Common myeloid progenitor, CD34-positive (primary cell): ENCODE measurements around the gene PIK3R1.

ENCODE experiments used
- CTCF ChIA-PET: fragments of 350-600 bp; sonication (Branson Sonifier 250); formaldehyde crosslinking; loops from one replicate; lab custom pipeline; 2021; ENCODE audit warnings: antibody characterized with exemption; lab: Charles Lee
- POLR2A ChIA-PET: fragments of 350-600 bp; sonication (Branson Sonifier 250); formaldehyde crosslinking; loops from one replicate; lab custom pipeline; 2021; ENCODE audit warnings: antibody characterized with exemption; lab: Charles Lee
- DNase-seq, 3 donors: peaks; one replicate each; pipeline versions ENCODE4 v3.0.0 to v3.0.0-alpha.2; 2013
- H3K27ac ChIP-seq, 2 experiments: 1 replicate in 1 of 2; 2 replicates in 1 of 2; pipeline ENCODE4 v1.7.0; 2013; ENCODE audit warnings: inconsistent platforms in 2 of 2, low read length in 2 of 2, mild to moderate bottlenecking in 2 of 2, low read depth in 1 of 2, moderate library complexity in 1 of 2; ENCODE audit not compliant: severe bottlenecking in 2 of 2, insufficient read depth in 1 of 2, poor library complexity in 1 of 2
- H3K27me3 ChIP-seq, 5 experiments: replicated peaks in 2 of 5; 1 replicate in 3 of 5; 2 replicates in 2 of 5; pipeline versions ENCODE4 v1.6.1 to v1.7.0; 2013; ENCODE audit warnings: low read length in 4 of 5, mild to moderate bottlenecking in 2 of 5, moderate library complexity in 2 of 5, inconsistent platforms in 1 of 5; ENCODE audit not compliant: insufficient read depth in 5 of 5, control insufficient read depth in 4 of 5
- H3K36me3 ChIP-seq, 4 experiments: 1 replicate in 2 of 4; 2 replicates in 2 of 4; pipeline versions ENCODE4 v1.6.1 to v1.7.0; 2013; ENCODE audit warnings: low read length in 3 of 4, control low read depth in 1 of 4, mild to moderate bottlenecking in 1 of 4; ENCODE audit not compliant: control insufficient read depth in 4 of 4, insufficient read depth in 4 of 4
- H3K4me1 ChIP-seq, 4 experiments: 1 replicate in 3 of 4; 2 replicates in 1 of 4; pipeline versions ENCODE4 v1.6.1 to v1.7.1; 2013; ENCODE audit warnings: low read length in 3 of 4, mild to moderate bottlenecking in 3 of 4, control low read depth in 1 of 4, inconsistent platforms in 1 of 4, moderate library complexity in 1 of 4; ENCODE audit not compliant: control insufficient read depth in 4 of 4, insufficient read depth in 4 of 4; ENCODE audit errors: control extremely low read depth in 1 of 4
- H3K4me3 ChIP-seq, 7 experiments: 1 replicate in 4 of 7; 2 replicates in 3 of 7; pipeline versions ENCODE4 v1.5.1 to v1.7.0; 2013; ENCODE audit warnings: mild to moderate bottlenecking in 7 of 7, low read length in 6 of 7, moderate library complexity in 6 of 7, inconsistent platforms in 2 of 7, low read depth in 2 of 7, control low read depth in 1 of 7; ENCODE audit not compliant: insufficient read depth in 4 of 7, control insufficient read depth in 1 of 7; ENCODE audit errors: extremely low read depth in 1 of 7
- H3K9me3 ChIP-seq, 5 experiments: 1 replicate in 4 of 5; 2 replicates in 1 of 5; pipeline versions ENCODE4 v1.6.1 to v1.7.1; 2013; ENCODE audit warnings: low read length in 4 of 5, mild to moderate bottlenecking in 2 of 5, inconsistent platforms in 1 of 5, low read depth in 1 of 5, moderate library complexity in 1 of 5; ENCODE audit not compliant: control insufficient read depth in 4 of 5, insufficient read depth in 2 of 5; ENCODE audit errors: control extremely low read depth in 1 of 5
- WGBS: methylation state at CpG from one replicate; pipeline ENCODE4 v1.1.5; 2013; ENCODE audit not compliant: insufficient coverage; 5-methylcytosine and 5-hydroxymethylcytosine counted together

Gene PIK3R1

DNA sequence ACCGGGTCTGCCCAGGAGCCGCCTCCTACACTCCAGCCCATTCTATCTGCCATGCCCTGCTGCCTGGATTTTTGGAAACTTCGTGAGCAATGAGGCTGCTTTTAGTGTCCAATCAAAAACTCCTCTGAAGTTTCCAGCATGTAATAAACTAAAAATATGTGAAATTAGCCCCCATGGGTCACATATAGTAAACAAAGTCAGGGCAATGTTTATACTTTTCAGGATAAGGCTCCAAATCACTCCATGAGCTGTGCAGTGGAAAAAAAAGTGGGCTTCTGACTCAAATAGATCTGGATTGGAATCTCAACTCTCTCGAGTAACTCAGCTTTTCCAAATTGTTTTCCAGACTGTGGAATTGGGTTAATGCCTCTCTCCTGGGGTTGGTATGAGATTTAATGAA lies 68.2 kb downstream of the PIK3R1 start:
- H3K4me1 ChIP-seq, result peaks cover 13 to 24% (median 17%) of the 10 kb centered on the region in 4 experiments
- no peak for DNase-seq
- no peak overlapping the region for H3K27ac ChIP-seq

DNA sequence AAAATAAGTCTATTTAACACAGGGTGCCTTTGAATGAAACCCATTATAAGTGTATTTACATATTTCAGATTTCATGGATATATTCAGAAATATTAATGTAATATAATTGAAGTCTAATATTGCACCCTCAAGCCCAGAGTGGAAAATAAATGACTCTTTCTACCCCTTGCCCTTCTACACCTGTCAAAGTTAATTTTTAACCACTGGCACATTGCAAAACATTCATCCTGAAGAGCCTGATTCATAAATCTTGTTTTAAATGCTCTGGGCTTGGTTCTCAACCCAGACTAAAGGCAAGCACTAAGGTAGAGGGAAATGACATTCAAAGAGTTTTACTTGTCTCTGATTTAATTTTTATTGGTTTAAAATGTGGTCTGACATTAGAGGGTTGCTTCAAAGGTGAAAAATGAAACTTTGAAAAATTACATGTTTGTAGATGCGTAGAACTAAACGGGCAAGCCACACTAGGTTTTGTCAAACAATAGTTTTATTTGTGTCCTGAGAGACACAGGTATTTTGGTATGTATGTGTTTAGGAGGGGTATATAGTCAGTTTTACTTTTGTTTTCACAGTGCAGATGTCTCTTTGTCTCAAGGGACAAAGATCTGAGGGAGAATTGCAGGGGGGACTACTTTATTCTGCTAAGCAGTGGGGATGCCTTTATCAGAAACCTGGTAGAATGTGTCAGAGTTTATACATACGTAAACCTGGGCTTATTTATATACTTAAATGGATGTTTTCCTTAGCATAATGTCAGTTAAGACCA lies 69.7 kb downstream of the PIK3R1 start:
- CTCF ChIA-PET, result interaction anchor here (0.9 to 3.5 kb wide), 13 partner anchors 12 to 376 kb away, joined by 3 to 81 read pairs (median 5); no protein-coding TSS in a partner anchor
- H3K27ac ChIP-seq, result peak overlapping the region in 1 of 2 experiments; percentile 14

More for the DNA sequence above, 68.2 kb downstream of the PIK3R1 start:
- peaks cover 26 to 67% (median 43%) of the 10 kb centered on the region in 4 experiments for H3K36me3 ChIP-seq
- no peak overlapping the region for H3K4me3 ChIP-seq
- ChIA-PET CTCF (interaction anchor here (0.7 to 1.8 kb wide), 5 partner anchors 11 to 397 kb away, joined by 3 to 9 read pairs (median 3); no protein-coding TSS in a partner anchor), POLR2A (no interaction called here)
- no peaks in the 10 kb centered on the region for H3K27me3 ChIP-seq
- WGBS, result 97% methylated on average over 3 of the region's 4 CpGs
- H3K9me3 ChIP-seq, result no peaks in the 10 kb centered on the region

DNA sequence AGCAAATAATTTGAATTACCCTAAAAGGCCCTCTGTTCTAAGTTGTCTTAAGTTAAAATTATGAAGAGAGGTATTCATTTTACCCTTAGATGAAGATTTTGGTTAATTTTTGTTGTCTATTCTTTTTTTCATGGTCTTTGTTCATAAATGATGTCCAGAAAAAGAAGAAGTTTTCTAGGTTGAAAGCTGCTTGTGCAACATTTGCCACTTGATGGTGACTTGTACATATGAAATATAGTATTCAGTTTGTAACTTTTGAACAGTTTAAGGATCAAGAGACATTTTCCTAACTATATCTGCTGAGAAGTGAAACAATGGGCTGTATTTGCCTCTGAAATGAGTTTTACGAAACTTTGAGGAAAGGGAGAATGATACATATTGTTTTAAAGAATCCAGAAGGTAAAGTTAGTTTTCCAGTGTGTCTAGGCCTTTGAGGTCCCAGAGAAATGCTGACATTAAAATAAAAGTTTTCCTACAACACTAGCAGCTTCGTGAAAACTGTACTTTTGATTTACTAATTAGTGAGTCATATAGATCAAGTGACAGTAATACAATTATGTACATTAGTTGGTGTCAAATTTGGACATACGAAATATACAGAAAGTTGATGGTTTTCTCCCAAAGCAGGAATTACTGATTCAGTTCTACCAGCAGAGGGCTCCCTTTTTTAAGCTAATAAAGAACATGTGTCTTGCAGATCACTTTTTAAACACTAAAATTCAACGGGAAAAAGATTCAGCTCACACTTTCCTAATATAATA lies 70.5 kb downstream of the PIK3R1 start:
- POLR2A ChIA-PET, result no interaction called here
- peaks cover 17 to 53% (median 31%) of the 10 kb centered on the region in 4 experiments for H3K36me3 ChIP-seq
- WGBS, result 86% methylated on average over 1 of the region's 4 CpGs

More for the DNA sequence above, 69.7 kb downstream of the PIK3R1 start:
- Histone ChIP-seq H3K36me3 (peaks cover 17 to 54% (median 34%) of the 10 kb centered on the region in 4 experiments), H3K9me3 (no peaks in the 10 kb centered on the region), H3K4me1 (peaks cover 13 to 30% (median 24%) of the 10 kb centered on the region in 4 experiments), H3K27me3 (no peaks in the 10 kb centered on the region), H3K4me3 (no peak overlapping the region)
- WGBS, result 90% methylated on average over 2 of the region's 3 CpGs
- DNase-seq, result no peak
- POLR2A ChIA-PET, result no interaction called here

DNA sequence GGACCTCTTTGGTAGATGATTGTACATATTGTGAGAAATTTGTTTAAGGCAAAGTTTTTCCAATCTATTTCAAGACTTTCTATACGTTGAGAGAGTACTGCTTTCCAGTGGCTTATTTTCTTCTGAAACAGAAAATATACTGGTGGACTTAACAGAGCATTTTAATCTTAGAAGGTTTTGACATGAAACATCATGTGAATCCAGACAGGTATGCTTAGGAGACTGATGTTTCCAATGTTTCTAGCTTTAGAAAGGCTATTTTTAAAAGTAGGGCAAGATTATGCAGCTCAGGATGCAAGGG lies 71.0 kb downstream of the PIK3R1 start:
- DNase-seq, result no peak
- CTCF ChIA-PET, result interaction anchor here (0.7 to 3.5 kb wide), 29 partner anchors 9 to 1047 kb away, joined by 3 to 81 read pairs (median 4); no protein-coding TSS in a partner anchor
- WGBS, result no CpG with 5 or more reads among the region's 1 CpG
- Histone ChIP-seq H3K4me3 (no peak overlapping the region), H3K4me1 (peaks cover 13 to 30% (median 24%) of the 10 kb centered on the region in 4 experiments), H3K9me3 (no peaks in the 10 kb centered on the region), H3K27me3 (no peaks in the 10 kb centered on the region), H3K36me3 (peaks cover 17 to 50% (median 27%) of the 10 kb centered on the region in 4 experiments), H3K27ac (no peak overlapping the region)
- POLR2A ChIA-PET, result no interaction called here

More for the DNA sequence above, 70.5 kb downstream of the PIK3R1 start:
- H3K4me3 ChIP-seq, result no peak overlapping the region
- peak; percentile 64 to 78 (median 73) for DNase-seq
- H3K27me3 ChIP-seq, result no peaks in the 10 kb centered on the region
- H3K9me3 ChIP-seq, result no peaks in the 10 kb centered on the region
- H3K4me1 ChIP-seq, result peaks cover 13 to 30% (median 24%) of the 10 kb centered on the region in 4 experiments
- CTCF ChIA-PET, result interaction anchor here (0.7 to 3.5 kb wide), 28 partner anchors 9 to 1046 kb away, joined by 3 to 81 read pairs (median 4); no protein-coding TSS in a partner anchor
- no peak overlapping the region for H3K27ac ChIP-seq

DNA sequence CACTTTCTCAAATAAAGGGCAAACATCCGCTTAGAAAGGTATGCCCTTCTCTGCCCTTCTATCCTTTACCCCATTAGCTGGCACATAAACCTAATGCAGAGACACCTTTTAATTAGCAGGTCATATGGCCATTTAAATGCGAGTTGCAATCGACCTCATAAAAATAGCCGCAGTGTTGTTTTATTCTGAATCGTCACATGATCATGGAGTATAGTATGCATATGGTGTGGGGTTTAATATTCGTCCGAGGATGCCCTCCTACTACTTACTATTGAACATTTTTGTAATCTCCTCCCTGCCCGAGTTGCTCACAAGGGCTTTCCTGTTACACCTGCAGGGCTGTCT lies 72.0 kb downstream of the PIK3R1 start:
- H3K4me3 ChIP-seq, result peak overlapping the region in 6 of 7 experiments; percentile 53 to 89 (median 66)
- no peaks in the 10 kb centered on the region for H3K27me3 ChIP-seq
- no peak overlapping the region for H3K27ac ChIP-seq
- peaks cover 13 to 30% (median 24%) of the 10 kb centered on the region in 4 experiments for H3K4me1 ChIP-seq
- H3K36me3 ChIP-seq, result peaks cover 12 to 46% (median 24%) of the 10 kb centered on the region in 4 experiments
- DNase-seq, result no peak
- no peaks in the 10 kb centered on the region for H3K9me3 ChIP-seq
- 100% methylated on average over 1 of the region's 8 CpGs for WGBS
- ChIA-PET CTCF (interaction anchor here (0.6 to 3.5 kb wide), 18 partner anchors 11 to 1048 kb away, joined by 3 to 81 read pairs (median 4); no protein-coding TSS in a partner anchor), POLR2A (interaction anchor here (1.2 kb wide), 1 partner anchor 132 kb away, joined by 3 read pairs; no protein-coding TSS in a partner anchor)

DNA sequence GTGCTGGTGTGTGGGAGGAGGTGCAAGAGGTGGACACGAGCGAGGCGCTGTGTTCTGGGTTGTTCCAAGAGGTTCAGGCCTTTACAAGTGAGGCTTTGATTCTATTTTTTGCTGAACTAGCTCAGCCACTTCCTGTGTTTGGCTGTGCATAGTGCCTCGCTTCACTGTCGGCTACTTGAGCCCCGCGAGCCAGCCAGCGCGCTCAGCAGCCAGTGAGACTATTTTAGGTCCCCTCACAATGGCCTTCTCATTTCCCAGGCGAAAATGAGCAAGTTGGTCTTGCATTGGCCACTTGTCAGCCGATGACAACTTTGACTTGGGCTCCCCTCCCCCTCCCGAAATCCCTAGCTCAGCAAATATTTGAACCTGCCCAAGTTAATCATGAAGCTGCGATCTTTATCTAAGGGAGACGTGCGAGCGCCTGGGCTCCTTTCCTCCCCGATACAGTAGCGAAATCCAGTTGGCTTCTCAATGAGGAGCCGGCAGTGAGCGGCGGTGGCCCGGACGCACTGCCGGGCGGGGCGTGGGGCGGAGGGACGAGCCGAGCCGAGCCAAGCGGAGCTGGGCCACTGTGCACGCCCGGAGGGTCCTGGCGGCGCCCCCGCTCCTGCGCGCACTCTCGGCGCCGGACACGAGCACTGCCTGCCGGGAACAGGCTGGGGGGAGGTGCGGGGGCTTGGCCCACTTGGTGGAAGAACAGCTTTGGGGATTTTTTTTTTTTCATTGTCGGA lies 72.6 kb downstream of the PIK3R1 start:
- peak in 2 of 3 donors; percentile 57 to 68 for DNase-seq
- CTCF ChIA-PET, result interaction anchor here (0.6 to 3.5 kb wide), 13 partner anchors 10 to 373 kb away, joined by 3 to 81 read pairs (median 4); no protein-coding TSS in a partner anchor
- POLR2A ChIA-PET, result interaction anchor here (0.8 to 1.2 kb wide), 2 partner anchors 70 to 132 kb away, joined by 3 read pairs; no protein-coding TSS in a partner anchor
- Histone ChIP-seq H3K27me3 (no peaks in the 10 kb centered on the region), H3K4me3 (peak overlapping the region; percentile 35 to 89 (median 60)), H3K9me3 (no peaks in the 10 kb centered on the region), H3K4me1 (peaks cover 13 to 30% (median 24%) of the 10 kb centered on the region in 4 experiments), H3K36me3 (peaks cover 14 to 46% (median 25%) of the 10 kb centered on the region in 4 experiments), H3K27ac (peak overlapping the region in 1 of 2 experiments; percentile 59)
- WGBS, result 2% methylated on average over 32 of the region's 45 CpGs
